ENCODE data around the gene GRID2.

Gene GRID2

GRCh38 chr4:92970996-92971395, 667.2 kb downstream of the GRID2 start:
- no peak overlapping the region for H3K9ac ChIP-seq (ENCODE audit: low read depth, low read length)
- H3K4me3 ChIP-seq (ENCODE audit: low read length), result no peak overlapping the region
- H3K36me3 ChIP-seq (ENCODE audit: insufficient read depth, low read depth, low read length), result no peaks in the 10 kb centered on the region
- H3K27me3 ChIP-seq (ENCODE audit: insufficient read depth, low read length), result no peaks in the 10 kb centered on the region
- H3K9me3 ChIP-seq (ENCODE audit: insufficient read depth, low read depth, low read length), result peaks cover 2% of the 10 kb centered on the region; the same call in 1 of the 2 replicates
- no peak overlapping the region for H3K27ac ChIP-seq (ENCODE audit: low read length)
- H3K4me1 ChIP-seq (ENCODE audit: insufficient read depth, low read length), result no peaks in the 10 kb centered on the region

GRCh38 chr4:92988301-92988700, 684.5 kb downstream of the GRID2 start:
- H3K36me3 ChIP-seq (ENCODE audit: insufficient read depth, low read depth, low read length), result no peaks in the 10 kb centered on the region
- no peaks in the 10 kb centered on the region for H3K9me3 ChIP-seq (ENCODE audit: insufficient read depth, low read depth, low read length)
- H3K9ac ChIP-seq (ENCODE audit: low read depth, low read length), result no peak overlapping the region
- no peaks in the 10 kb centered on the region for H3K4me1 ChIP-seq (ENCODE audit: insufficient read depth, low read length)
- H3K27ac ChIP-seq (ENCODE audit: low read length), result no peak overlapping the region
- H3K4me3 ChIP-seq (ENCODE audit: low read length), result no peak overlapping the region
- H3K27me3 ChIP-seq (ENCODE audit: insufficient read depth, low read length), result no peaks in the 10 kb centered on the region

GRCh38 chr4:92992758-92993157, 689.0 kb downstream of the GRID2 start:
- no peaks in the 10 kb centered on the region for H3K36me3 ChIP-seq (ENCODE audit: insufficient read depth, low read depth, low read length)
- H3K4me3 ChIP-seq (ENCODE audit: low read length), result no peak overlapping the region
- H3K9me3 ChIP-seq (ENCODE audit: insufficient read depth, low read depth, low read length), result no peaks in the 10 kb centered on the region
- no peaks in the 10 kb centered on the region for H3K27me3 ChIP-seq (ENCODE audit: insufficient read depth, low read length)
- H3K9ac ChIP-seq (ENCODE audit: low read depth, low read length), result no peak overlapping the region
- no peaks in the 10 kb centered on the region for H3K4me1 ChIP-seq (ENCODE audit: insufficient read depth, low read length)
- no peak overlapping the region for H3K27ac ChIP-seq (ENCODE audit: low read length)

- H3K36me3 ChIP-seq (ENCODE audit: insufficient read depth, low read depth, low read length), result no peaks in the 10 kb centered on the region
- no peaks in the 10 kb centered on the region for H3K4me1 ChIP-seq (ENCODE audit: insufficient read depth, low read length)
- H3K9ac ChIP-seq (ENCODE audit: low read depth, low read length), result no peak overlapping the region
- no peaks in the 10 kb centered on the region for H3K27me3 ChIP-seq (ENCODE audit: insufficient read depth, low read length)
- no peaks in the 10 kb centered on the region for H3K9me3 ChIP-seq (ENCODE audit: insufficient read depth, low read depth, low read length)
- no peak overlapping the region for H3K4me3 ChIP-seq (ENCODE audit: low read length)
- H3K27ac ChIP-seq (ENCODE audit: low read length), result no peak overlapping the region
These were observed 691.0 kb downstream of the GRID2 start for GRCh38 chr4:92994727-92995126.

- Histone ChIP-seq H3K9ac (ENCODE audit: low read depth, low read length) (no peak overlapping the region), H3K4me3 (ENCODE audit: low read length) (no peak overlapping the region)
These were observed 692.8 kb downstream of the GRID2 start for GRCh38 chr4:92996533-92996932.

GRCh38 chr4:93000910-93001309, 697.1 kb downstream of the GRID2 start:
- H3K4me1 ChIP-seq (ENCODE audit: insufficient read depth, low read length), result no peaks in the 10 kb centered on the region
- H3K36me3 ChIP-seq (ENCODE audit: insufficient read depth, low read depth, low read length), result no peaks in the 10 kb centered on the region
- no peak overlapping the region for H3K27ac ChIP-seq (ENCODE audit: low read length)
- H3K9ac ChIP-seq (ENCODE audit: low read depth, low read length), result no peak overlapping the region
- no peaks in the 10 kb centered on the region for H3K27me3 ChIP-seq (ENCODE audit: insufficient read depth, low read length)
- no peak overlapping the region for H3K4me3 ChIP-seq (ENCODE audit: low read length)
- H3K9me3 ChIP-seq (ENCODE audit: insufficient read depth, low read depth, low read length), result no peaks in the 10 kb centered on the region

More at GRCh38 chr4:92996533-92996932, 692.8 kb downstream of the GRID2 start:
- no peaks in the 10 kb centered on the region for H3K27me3 ChIP-seq (ENCODE audit: insufficient read depth, low read length)
- H3K36me3 ChIP-seq (ENCODE audit: insufficient read depth, low read depth, low read length), result no peaks in the 10 kb centered on the region
- no peaks in the 10 kb centered on the region for H3K4me1 ChIP-seq (ENCODE audit: insufficient read depth, low read length)
- no peaks in the 10 kb centered on the region for H3K9me3 ChIP-seq (ENCODE audit: insufficient read depth, low read depth, low read length)
- no peak overlapping the region for H3K27ac ChIP-seq (ENCODE audit: low read length)

GRCh38 chr4:93002240-93002639, 698.5 kb downstream of the GRID2 start:
- Histone ChIP-seq H3K9ac (ENCODE audit: low read depth, low read length) (no peak overlapping the region), H3K4me1 (ENCODE audit: insufficient read depth, low read length) (no peaks in the 10 kb centered on the region), H3K27ac (ENCODE audit: low read length) (no peak overlapping the region), H3K36me3 (ENCODE audit: insufficient read depth, low read depth, low read length) (no peaks in the 10 kb centered on the region), H3K4me3 (ENCODE audit: low read length) (no peak overlapping the region), H3K9me3 (ENCODE audit: insufficient read depth, low read depth, low read length) (no peaks in the 10 kb centered on the region), H3K27me3 (ENCODE audit: insufficient read depth, low read length) (no peaks in the 10 kb centered on the region)

GRCh38 chr4:93016350-93016749, 712.6 kb downstream of the GRID2 start:
- no peaks in the 10 kb centered on the region for H3K9me3 ChIP-seq (ENCODE audit: insufficient read depth, low read depth, low read length)
- no peak overlapping the region for H3K4me3 ChIP-seq (ENCODE audit: low read length)
- H3K36me3 ChIP-seq (ENCODE audit: insufficient read depth, low read depth, low read length), result no peaks in the 10 kb centered on the region
- H3K27ac ChIP-seq (ENCODE audit: low read length), result no peak overlapping the region
- H3K4me1 ChIP-seq (ENCODE audit: insufficient read depth, low read length), result peaks cover 10% of the 10 kb centered on the region
- no peaks in the 10 kb centered on the region for H3K27me3 ChIP-seq (ENCODE audit: insufficient read depth, low read length)
- no peak overlapping the region for H3K9ac ChIP-seq (ENCODE audit: low read depth, low read length)

GRCh38 chr4:93018243-93018642, 714.5 kb downstream of the GRID2 start:
- Histone ChIP-seq H3K4me3 (ENCODE audit: low read length) (no peak overlapping the region), H3K36me3 (ENCODE audit: insufficient read depth, low read depth, low read length) (no peaks in the 10 kb centered on the region), H3K27me3 (ENCODE audit: insufficient read depth, low read length) (no peaks in the 10 kb centered on the region), H3K27ac (ENCODE audit: low read length) (no peak overlapping the region), H3K9me3 (ENCODE audit: insufficient read depth, low read depth, low read length) (no peaks in the 10 kb centered on the region), H3K9ac (ENCODE audit: low read depth, low read length) (no peak overlapping the region), H3K4me1 (ENCODE audit: insufficient read depth, low read length) (peaks cover 6% of the 10 kb centered on the region)

GRCh38 chr4:93018806-93019205, 715.0 kb downstream of the GRID2 start:
- Histone ChIP-seq H3K9me3 (ENCODE audit: insufficient read depth, low read depth, low read length) (no peaks in the 10 kb centered on the region), H3K4me1 (ENCODE audit: insufficient read depth, low read length) (peaks cover 6% of the 10 kb centered on the region), H3K36me3 (ENCODE audit: insufficient read depth, low read depth, low read length) (no peaks in the 10 kb centered on the region), H3K27ac (ENCODE audit: low read length) (no peak overlapping the region), H3K27me3 (ENCODE audit: insufficient read depth, low read length) (no peaks in the 10 kb centered on the region), H3K9ac (ENCODE audit: low read depth, low read length) (no peak overlapping the region), H3K4me3 (ENCODE audit: low read length) (no peak overlapping the region)

GRCh38 chr4:93029769-93030168, 726.0 kb downstream of the GRID2 start:
- no peak overlapping the region for H3K27ac ChIP-seq (ENCODE audit: low read length)
- H3K27me3 ChIP-seq (ENCODE audit: insufficient read depth, low read length), result no peaks in the 10 kb centered on the region
- H3K4me3 ChIP-seq (ENCODE audit: low read length), result no peak overlapping the region
- no peak overlapping the region for H3K9ac ChIP-seq (ENCODE audit: low read depth, low read length)
- 0 out of 2 replicates have a peak, but pooled peaks cover 3% of the 10 kb centered on the region for H3K9me3 ChIP-seq (ENCODE audit: insufficient read depth, low read depth, low read length)
- no peaks in the 10 kb centered on the region for H3K4me1 ChIP-seq (ENCODE audit: insufficient read depth, low read length)
- H3K36me3 ChIP-seq (ENCODE audit: insufficient read depth, low read depth, low read length), result no peaks in the 10 kb centered on the region

GRCh38 chr4:93030670-93031069, 726.9 kb downstream of the GRID2 start:
- no peak overlapping the region for H3K27ac ChIP-seq (ENCODE audit: low read length)
- H3K9ac ChIP-seq (ENCODE audit: low read depth, low read length), result no peak overlapping the region
- no peaks in the 10 kb centered on the region for H3K4me1 ChIP-seq (ENCODE audit: insufficient read depth, low read length)
- H3K27me3 ChIP-seq (ENCODE audit: insufficient read depth, low read length), result no peaks in the 10 kb centered on the region
- 0 out of 2 replicates have a peak, but pooled peaks cover 3% of the 10 kb centered on the region for H3K9me3 ChIP-seq (ENCODE audit: insufficient read depth, low read depth, low read length)
- H3K36me3 ChIP-seq (ENCODE audit: insufficient read depth, low read depth, low read length), result no peaks in the 10 kb centered on the region
- no peak overlapping the region for H3K4me3 ChIP-seq (ENCODE audit: low read length)
